Measurements from ENCODE around the gene BEGAIN.
"Not testable (repeated sequence)": the region's sequence is repeated elsewhere in the genome, so short reads cannot be mapped to it uniquely, and the experiment has no call there.

BEGAIN gene

DNA sequence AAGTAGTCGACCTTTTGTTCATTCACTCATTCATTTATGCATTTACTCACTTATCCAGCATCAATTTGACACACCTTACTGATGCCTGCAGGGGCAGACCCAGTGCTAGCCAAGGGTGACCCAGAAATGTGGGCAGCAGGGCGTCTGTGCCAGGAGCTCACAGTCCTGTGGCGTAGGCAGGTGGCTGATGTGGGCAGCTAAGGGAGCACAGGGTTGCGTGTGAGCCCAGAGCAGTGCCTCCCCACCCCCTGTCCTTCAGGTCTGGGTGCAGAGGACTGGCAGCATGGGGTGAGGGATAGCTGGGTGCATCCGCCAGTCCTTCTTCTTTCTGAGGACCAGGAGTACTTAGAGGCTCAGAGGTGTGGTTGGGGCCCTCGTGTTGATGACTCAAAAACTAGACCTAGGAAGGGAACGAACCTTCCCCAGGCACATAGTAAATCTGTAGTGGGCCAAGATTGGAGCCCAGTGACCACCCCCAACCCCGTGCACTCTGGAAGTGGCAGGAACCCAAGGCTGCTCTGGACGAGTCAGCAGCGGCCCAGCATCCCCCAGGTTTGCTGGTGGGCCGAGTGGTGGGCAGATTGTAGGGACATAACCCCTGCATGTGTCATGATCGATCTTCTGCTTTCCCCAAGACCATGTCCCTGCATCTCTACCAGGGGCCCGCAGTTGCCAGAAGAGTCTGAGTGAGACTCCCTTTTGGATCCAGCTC lies 63.9 kb downstream of the BEGAIN start:
- no peak for DNase-seq (ENCODE audit: low read depth in 2 of 2)

DNA sequence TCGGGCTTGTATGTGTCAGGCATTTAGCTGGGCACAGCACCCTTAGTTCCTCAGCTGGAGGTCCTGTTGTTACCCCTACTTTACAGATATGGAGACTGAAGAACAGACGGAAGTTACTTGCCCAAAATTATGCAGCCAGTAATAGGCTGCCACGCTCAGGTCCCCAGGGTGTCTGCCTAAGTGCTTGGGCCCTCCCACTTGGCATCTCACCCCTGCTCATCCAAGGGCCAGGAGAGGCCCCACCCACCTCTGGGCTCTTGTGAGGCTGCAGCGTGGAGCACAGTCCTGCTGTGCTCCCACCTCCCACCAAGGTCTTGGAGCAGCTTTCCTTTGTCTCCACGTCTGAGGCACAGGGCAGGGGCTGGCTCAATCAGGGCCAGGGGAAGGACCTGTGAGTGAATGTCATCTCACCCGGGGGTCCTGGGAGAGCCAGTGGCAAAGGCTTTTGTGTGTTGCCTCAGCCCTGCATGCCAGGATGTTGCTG lies 64.6 kb downstream of the BEGAIN start:
- DNase-seq (ENCODE audit: low read depth in 2 of 2) = no peak

DNA sequence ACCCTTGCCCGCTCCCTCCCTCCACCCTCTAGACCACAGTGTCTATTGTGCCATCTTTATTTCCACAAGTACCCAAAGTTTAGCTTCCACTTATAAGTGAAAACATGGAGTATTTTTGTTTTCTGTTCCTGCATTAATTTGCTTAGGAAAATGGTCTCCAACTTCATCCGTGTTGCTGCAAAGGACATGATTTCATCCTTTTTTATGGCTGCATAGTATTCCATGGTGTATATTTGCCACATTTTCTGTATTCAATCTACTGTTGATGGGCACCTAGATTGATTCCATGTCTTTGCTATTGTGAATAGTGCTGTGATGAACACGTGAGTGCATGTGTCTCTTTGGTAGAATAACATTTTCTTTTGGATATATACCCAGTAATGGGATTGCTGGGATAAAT lies 81.2 kb downstream of the BEGAIN start:
- DNase-seq (ENCODE audit: low read depth in 2 of 2) = not testable (repeated sequence)

DNA sequence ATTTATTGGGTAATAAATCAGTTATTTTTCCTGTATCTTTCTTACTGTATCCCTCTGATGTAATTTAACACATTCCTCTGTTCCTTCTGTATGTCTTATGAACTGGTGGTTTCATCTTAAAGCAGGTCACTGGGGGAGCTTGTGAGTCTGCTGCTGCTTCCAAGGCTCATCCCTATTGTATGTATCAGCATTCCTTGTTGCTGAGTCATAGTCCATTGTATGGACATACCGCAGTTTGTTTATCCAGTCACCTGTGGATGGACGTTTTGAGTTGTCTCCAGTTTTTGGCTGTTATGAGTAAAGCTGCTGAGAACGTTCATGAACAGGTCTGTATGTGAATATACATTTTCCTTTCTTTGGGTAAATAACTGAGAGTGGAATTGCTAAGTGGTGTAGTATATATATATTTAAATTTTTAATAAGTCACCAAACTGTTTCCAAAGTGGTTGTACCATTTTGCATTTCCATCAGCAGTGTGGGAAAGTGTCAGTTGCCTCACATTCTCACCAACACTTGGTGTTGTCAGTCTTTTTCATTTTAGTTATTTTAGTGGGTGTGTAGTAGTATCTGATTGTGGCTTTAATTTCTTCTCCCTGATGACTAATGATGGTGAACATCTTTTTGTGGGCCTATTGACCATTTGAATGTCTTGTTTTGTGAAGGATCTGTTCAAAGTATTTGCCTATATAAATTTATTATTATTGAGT lies 82.7 kb downstream of the BEGAIN start:
- no peak for DNase-seq (ENCODE audit: low read depth in 2 of 2)

DNA sequence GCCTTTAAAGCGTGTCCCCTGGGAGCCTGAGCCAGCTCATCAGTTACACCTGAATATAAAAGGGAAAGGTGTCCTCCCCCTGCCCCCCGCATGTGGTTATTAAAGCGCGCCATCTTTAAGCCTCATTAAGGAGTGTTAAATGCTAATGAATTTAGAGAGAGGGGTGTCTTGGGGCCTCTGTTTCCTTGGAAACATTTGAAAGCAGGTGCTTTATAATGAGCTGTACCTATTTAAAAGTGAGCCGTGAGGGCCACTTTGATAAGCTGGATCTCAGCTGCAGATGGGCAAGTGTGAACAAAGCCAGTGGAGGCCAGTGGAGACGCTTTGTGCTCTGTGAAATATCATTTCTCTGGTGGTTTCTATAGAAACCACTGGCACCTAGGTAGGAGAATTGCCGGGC lies 84.0 kb downstream of the BEGAIN start:
- no peak for DNase-seq (ENCODE audit: low read depth in 2 of 2)

DNA sequence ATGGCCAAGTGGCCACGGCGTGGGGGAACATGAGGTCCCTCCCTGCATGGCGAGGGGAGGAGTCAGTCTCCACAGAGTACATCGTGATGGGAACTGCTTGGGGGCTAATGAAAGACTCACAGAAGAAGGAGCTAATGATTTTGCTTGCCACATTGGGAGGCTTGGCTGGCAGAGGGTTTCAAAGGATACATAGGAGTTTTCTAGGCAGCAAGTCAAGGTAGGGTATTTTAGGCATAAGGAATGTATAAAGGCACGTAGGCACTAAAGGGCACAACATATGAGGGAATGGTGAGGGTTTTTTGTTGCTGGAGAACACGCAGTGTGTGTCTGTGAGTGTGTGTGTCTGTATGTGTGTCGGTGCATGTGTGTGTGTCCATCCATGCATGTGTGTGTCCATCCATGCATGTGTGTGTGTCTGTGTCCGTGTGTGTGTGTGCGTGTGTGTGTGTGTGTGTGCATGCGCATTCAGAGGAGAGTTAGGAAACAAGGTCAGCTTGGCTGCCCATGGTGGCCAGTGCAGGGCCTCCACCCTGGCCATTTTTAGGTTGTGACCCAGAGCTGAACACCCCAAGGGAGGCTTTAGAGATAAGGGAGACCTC lies 84.5 kb downstream of the BEGAIN start:
- DNase-seq (ENCODE audit: low read depth in 2 of 2) = no peak

DNA sequence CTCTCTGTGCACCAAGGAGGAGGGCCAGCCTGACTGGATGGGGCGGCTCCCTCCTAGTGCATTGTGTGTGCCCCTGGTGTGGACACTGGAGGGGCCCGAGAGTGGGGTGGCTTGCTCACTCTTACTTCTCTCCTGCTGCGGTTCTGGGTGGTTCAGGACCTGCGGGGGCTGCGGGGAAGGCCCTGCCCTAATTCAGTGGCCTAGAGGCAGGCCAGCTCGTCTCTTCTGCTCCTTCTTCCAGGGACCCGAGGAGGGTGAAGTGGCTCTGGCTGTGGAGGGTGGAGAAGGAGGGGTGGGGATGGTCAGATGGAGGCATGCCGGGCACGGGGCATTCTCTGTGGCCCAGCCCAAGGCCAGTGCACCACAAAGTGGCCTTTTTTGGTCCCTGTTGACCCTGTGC lies 87.1 kb downstream of the BEGAIN start:
- DNase-seq (ENCODE audit: low read depth in 2 of 2) = no peak

DNA sequence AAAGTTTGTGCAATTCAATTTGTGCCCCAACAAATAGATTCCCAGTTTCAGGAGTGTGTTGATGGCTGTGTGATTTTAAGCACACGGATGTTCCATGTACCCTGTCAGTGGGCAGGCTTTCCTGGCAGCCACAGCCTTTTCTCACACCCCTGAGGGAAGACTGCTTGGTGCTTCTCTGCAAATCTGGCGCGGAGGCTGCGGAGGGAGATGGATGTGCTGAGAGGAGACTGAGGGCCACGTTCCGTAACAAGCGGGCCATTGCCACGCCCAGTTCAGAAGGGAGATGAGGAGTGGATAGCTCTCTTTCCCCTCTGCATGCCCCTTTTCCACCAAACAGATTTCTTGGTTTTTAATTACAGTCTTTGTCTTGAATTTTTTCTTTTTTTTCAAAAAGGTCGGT lies 89.1 kb downstream of the BEGAIN start:
- no peak for DNase-seq (ENCODE audit: low read depth in 2 of 2)

DNA sequence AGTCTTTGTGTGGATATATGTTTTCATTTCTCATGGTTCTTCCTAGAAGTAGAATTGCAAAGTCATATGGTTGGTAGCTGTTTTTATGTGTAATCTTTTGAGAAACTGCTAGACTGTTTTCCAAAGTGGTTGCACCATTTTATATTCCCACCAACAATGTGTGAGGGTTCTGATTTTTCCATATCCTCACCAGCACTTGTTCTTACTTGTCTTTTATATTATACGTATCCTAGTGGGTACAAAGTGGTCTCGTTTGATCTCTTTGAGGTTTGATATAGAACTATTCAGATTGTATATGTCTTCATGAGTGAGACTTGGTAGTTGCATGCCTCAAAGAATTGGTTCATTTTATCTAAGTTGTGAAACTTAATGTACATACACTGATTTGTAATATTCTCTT lies 91.3 kb downstream of the BEGAIN start:
- no peak for DNase-seq (ENCODE audit: low read depth in 2 of 2)

DNA sequence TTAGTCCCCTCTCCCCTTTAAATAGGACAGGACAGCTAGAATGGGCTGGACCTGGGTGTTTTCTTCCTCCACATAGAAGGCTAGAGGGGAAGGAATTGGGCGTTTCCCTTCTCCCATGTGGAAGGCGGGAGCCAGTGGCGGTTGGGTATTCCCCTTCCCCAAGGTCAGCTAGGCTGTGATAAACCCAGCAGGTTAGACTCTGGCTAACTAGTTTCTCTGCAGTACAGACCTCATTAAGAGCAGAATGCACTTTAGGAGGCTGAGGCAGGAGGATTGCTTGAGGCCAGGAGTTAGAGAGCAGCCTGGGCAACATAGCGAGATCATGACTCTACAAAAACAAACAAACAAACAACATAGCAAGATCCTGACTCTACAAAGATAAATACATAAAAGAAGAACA lies 92.6 kb downstream of the BEGAIN start:
- DNase-seq (ENCODE audit: low read depth in 2 of 2) = no peak

DNA sequence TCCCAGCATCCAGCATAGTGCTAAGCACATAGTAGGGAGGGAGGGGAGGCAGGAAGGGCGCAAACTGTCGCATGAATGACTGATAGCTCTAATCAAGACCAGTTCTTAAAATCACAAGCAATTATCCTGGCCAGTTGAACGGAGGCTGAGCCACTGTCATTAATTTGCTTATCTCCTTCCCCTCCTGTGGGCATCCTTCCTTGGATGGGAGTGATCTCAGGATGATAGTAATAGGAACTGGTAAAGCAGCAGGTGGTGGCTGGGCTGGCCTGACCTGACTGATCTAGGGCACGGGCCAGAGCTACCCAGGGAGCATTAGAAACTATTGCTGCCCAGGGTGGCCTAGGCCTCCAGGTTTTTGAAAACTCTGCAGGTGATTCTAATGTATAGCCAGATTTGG lies 97.0 kb downstream of the BEGAIN start:
- no peak for DNase-seq (ENCODE audit: low read depth in 2 of 2)

DNA sequence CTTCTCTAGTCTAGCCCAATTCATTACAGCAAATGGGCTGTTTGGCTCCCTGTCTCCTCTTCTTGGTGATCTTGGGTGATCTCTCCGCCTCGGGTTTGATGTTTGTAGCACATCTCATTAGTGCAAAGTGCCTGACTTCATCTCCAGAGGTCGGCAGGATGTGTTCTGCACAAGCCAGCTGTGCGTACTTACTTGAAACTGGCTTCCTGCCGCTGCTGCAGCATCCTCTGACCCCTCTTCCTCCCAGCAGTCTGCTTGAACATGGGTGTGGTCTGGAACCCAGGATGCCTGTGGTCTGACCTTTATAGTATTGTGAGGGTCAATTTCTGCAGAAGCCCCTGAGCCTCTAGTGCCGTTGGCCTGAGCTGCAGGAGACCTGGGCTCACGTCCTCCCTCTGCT lies 99.2 kb downstream of the BEGAIN start:
- DNase-seq (ENCODE audit: low read depth in 2 of 2) = no peak

DNA sequence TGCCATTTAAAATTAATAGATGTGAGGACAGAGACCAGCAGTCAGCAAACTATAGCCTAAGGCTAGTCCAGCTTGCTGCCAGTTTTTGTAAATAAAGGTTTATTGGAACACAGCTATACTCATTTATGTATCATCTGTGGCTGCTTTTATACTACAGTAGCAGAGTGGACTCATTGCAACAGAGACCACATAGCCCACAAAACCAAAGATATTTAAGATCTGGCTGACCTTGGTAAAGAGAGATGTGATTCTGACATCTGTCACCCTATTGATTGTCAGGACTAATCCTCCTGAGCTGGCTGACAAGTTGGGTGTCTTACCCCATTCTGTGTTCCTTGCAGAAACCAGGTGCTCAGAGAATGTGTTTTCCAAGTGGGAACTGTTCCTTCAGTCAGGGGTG lies 99.9 kb downstream of the BEGAIN start:
- DNase-seq (ENCODE audit: low read depth in 2 of 2) = no peak

All from activated CD4-positive, alpha-beta T cell treated with anti-CD3 and anti-CD28 coated beads for 24 hours (primary cell).